ENCODE results near the gene CYP21A2.
"Not testable (repeated sequence)": the region's sequence is repeated elsewhere in the genome, so short reads cannot be mapped to it uniquely, and the experiment has no call there.

CYP21A2 gene

GRCh38 chr6:32056254-32056653 is 18.0 kb downstream of the CYP21A2 start:
- no peak for DNase-seq

- DNase-seq, result no peak
Observed at GRCh38 chr6:32057966-32058365, 19.8 kb downstream of the CYP21A2 start.

- no peak for DNase-seq
Observed at GRCh38 chr6:32058511-32058963, 20.3 kb downstream of the CYP21A2 start.

- no peak for DNase-seq
Observed at GRCh38 chr6:32060966-32061655, 22.9 kb downstream of the CYP21A2 start.

- DNase-seq, result no peak
Observed at GRCh38 chr6:32064706-32065105, 26.5 kb downstream of the CYP21A2 start.

- DNase-seq, result not testable (repeated sequence)
Observed at GRCh38 chr6:32067521-32067920, 29.3 kb downstream of the CYP21A2 start.

- not testable (repeated sequence) for DNase-seq
Observed at GRCh38 chr6:32068315-32068714, 30.1 kb downstream of the CYP21A2 start.

GRCh38 chr6:32068867-32069266 is 30.7 kb downstream of the CYP21A2 start:
- DNase-seq, result no peak

GRCh38 chr6:32069460-32069859 is 31.2 kb downstream of the CYP21A2 start:
- no peak for DNase-seq

- DNase-seq, result no peak
Observed at GRCh38 chr6:32069878-32070515, 31.8 kb downstream of the CYP21A2 start.

- DNase-seq, result no peak
Observed at GRCh38 chr6:32070814-32071543, 32.8 kb downstream of the CYP21A2 start.

GRCh38 chr6:32073101-32073500 is 34.9 kb downstream of the CYP21A2 start:
- no peak for DNase-seq

- DNase-seq, result no peak
Observed at GRCh38 chr6:32073613-32074012, 35.4 kb downstream of the CYP21A2 start.

GRCh38 chr6:32074996-32075532 is 36.8 kb downstream of the CYP21A2 start:
- no peak for DNase-seq

- DNase-seq, result no peak
Observed at GRCh38 chr6:32075781-32076180, 37.6 kb downstream of the CYP21A2 start.

GRCh38 chr6:32076321-32076809 is 38.1 kb downstream of the CYP21A2 start:
- DNase-seq, result no peak

- DNase-seq, result no peak
Observed at GRCh38 chr6:32079566-32080290, 41.5 kb downstream of the CYP21A2 start.

- DNase-seq, result no peak
Observed at GRCh38 chr6:32081168-32081990, 43.2 kb downstream of the CYP21A2 start.

GRCh38 chr6:32082478-32082877 is 44.3 kb downstream of the CYP21A2 start:
- DNase-seq, result no peak

- DNase-seq, result no peak
Observed at GRCh38 chr6:32082935-32083334, 44.7 kb downstream of the CYP21A2 start.

GRCh38 chr6:32083812-32084768 is 45.9 kb downstream of the CYP21A2 start:
- no peak for DNase-seq

Measured in activated effector memory CD4-positive, alpha-beta T cell treated with anti-CD3 and anti-CD28 coated beads, Interleukin-2, amount 50 U/mL, for 16 hours (primary cell).